Cerebellar cortex (tissue), 1 donor: ENCODE measurements around the gene ATP11A.

Source experiments
- DNase-seq: peaks from one replicate; pipeline ENCODE4 v3.0.0-alpha.2; 2015; ENCODE audit warnings: low spot score

Gene ATP11A

DNA sequence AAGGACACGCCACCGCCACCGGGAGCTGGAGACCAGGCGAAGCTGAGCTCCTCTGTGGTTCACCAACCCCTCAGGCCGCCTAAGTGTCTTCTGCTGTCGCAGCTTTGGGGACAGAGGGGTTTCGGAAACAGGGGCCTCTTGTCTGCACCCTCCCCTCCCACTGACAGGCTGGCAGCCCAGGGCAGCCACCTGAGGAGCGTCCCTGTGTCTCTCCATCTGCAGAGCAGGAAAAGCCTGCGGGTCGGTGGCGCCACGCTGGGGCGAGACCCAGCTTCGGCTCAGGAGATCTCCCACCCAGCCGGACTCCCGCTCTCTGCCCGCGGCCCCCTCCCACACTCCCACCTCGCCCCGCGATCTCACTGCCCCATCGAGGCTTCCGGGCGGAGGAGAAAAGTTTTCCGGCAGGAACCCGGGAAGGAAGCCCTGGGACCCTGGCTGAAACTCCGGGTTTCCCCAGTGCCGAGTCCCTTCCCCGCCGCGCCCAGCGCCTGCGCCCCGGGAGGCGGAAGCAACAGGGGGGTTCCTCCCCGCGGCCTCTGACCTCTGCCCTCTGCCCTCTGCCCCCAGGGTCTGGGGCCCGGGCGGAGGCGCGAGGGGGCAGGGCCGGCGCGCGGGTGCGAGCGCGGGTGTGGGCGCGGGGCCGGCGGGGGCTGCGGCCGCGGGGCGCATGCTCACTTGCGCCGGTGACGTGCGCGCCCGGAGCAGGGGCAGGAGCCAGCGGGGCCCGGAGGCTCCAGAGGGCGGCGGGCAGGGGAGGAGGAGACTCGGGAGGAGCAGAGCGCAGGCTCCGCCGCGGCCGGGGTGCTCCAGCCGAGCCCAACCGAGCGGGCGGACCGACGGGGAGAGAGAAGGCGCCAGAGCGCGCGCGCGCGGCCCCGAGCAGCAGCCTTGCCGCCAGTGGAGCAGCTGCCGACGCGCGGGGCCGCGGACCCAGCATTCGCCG lies at the start of gene ATP11A:
TSS of gene ATP11A (plus strand) at position 736 of the 943 bp plus-strand sequence. CDS start 379 bp downstream, outside the sequence.
- peak; percentile 81 for DNase-seq

- DNase-seq, result no peak
These were observed 48.3 kb upstream of the ATP11A start for GRCh38 chr13:112641456-112642089.

DNA sequence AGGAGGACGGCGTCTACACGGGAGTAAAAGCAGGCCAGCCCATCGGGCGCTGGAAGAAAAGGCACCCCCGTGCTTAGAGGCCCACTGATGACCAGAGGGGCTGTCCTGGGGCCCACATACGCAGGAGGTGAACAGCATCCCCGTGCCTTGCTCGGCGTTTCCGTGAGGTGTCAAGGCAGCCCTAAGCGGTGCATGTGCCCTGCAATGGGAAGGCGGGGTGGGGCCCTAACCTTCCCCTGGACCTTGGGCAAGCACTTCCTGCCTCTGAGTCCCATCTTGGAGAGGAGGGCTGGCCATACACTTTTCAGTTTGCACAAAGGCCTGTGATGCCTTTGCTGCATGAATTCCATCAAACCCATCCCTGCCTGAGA lies 47.8 kb upstream of the ATP11A start:
- DNase-seq, result no peak

DNA sequence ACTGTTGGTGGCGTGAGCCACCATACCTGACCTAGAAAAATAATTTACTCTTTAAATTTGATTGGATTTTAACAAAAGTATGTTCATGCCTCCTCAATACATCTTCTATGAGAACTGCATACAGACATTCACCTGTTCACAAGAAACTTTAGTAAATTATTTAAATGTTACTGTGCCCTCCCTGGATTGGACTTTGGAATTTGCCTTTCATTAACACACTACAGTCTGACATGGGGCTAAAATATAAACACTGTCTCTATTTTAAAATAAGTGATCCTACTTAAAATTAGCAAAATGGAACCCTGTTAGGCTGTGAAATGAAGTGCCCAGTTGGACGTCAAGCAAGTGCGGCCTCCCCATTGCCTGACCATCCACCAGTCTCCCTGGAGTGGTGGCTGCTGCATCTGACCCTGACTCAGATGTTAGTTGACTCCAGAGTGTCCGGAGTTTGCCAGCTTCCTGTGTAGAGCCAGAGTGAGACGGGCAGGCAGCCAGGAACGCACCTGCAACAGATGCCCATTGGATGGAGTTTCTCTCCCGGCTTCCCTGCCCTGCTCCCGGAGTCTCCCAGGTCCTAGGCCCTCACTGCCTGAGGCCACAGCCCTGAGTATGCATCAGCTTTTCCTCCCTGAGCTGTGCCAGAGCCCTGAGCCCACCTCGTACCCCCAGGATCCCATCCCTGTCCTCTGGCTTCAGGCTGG lies 45.9 kb upstream of the ATP11A start:
- DNase-seq, result no peak

DNA sequence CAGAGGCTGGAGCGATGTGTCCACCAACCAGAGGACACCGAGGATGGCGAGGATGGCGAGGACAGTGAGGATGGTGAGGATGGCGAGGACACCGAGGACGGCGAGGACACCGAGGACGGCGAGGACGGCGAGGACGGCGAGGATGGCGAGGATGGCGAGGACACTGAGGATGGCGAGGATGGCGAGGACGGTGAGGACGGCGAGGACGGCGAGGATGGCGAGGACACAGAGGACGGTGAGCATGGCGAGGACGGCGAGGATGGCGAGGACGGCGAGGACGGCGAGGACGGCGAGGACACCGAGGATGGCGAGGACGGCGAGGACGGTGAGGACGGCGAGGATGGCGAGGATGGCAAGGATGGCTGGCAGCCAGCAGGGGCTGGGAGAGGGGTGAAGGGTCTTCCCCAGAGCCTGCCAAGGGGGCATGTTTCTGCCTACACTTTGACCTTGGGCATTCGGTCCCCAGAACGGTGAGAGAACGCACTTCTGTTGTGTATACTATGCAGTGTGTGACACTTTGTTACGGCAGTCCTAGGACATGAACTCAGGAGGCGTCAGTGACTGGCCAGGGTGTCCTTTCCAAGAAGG lies 44.4 kb upstream of the ATP11A start:
- no peak for DNase-seq

DNA sequence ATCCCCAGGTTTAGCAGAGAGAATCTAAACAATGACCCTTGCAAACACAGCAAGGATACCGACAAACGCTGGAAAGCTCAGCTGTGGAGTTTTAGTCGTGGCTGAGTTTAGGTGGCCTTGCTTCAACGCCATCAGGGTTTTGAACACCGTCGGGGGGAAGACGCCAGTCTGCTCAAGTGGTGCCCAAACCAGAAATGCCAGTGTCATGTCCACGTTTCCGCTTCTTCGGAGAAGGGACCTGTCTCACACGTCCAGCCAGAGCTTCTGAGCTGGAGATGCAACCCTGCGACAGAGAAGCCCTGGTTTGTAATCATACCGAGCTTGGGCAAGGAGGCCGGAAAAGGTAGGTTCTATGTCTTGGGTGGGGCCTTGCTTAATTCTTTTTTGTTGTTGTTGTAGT lies 42.6 kb upstream of the ATP11A start:
- no peak for DNase-seq

GRCh38 chr13:112648101-112648500 lies 41.7 kb upstream of the ATP11A start:
- no peak for DNase-seq

- no peak for DNase-seq
These were observed 40.7 kb upstream of the ATP11A start for GRCh38 chr13:112648966-112649690.

GRCh38 chr13:112651311-112651710 lies 38.5 kb upstream of the ATP11A start:
- no peak for DNase-seq

GRCh38 chr13:112651750-112652511 lies 37.9 kb upstream of the ATP11A start:
- no peak for DNase-seq

GRCh38 chr13:112652512-112653070 lies 37.2 kb upstream of the ATP11A start:
- no peak for DNase-seq

DNA sequence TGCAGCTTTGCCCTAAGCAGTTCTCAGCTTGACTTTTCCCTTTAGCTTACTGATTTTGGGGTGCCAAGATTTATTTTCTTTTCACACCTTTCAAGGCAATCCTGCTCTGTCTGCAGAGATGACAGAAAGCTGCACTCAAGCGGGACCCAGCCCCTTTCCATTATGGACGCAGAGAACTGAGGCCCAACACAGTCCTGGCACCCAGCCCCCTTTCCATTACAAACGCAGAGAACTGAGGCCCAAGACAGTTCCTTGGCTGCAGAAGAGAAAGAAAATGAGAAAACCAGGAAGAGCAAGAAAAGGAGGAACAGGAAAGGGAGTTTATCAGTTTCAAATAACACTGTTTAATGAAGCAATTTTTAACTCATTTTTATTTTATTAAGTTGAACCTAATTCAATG lies 36.8 kb upstream of the ATP11A start:
- DNase-seq, result no peak

GRCh38 chr13:112655913-112656312 lies 33.9 kb upstream of the ATP11A start:
- no peak for DNase-seq

DNA sequence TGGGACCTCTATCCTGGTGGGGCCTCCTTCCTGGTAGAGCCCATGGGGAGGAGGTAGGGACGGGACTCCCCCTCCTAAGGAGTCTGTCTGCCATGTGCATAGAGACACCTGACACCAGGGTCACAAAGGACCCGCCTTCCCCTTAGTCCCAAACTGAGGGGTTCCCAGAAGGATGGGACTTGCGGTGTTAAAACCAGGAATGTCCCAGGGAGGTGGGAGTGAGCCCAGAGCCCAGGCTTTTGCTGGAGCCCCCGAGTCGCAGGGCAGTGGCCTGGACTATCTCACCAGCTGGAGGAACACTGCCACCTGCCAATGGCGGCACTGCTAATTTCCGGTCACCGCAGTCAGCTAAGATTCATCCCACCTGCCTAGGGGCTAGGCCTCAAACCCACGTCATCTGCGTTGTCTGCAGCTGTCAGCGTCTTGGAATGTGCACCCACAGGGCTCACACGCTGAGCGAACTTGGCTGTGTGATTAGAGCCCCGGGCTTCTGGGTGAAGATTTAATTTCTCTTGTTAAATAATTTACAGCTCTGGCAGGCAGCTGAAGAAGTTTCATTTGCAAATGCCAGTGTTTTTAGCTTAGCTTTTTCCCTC lies 31.9 kb upstream of the ATP11A start:
- no peak for DNase-seq

GRCh38 chr13:112658808-112659207 lies 31.0 kb upstream of the ATP11A start:
- DNase-seq, result no peak

- DNase-seq, result no peak
These were observed 28.5 kb upstream of the ATP11A start for GRCh38 chr13:112661291-112661690.

DNA sequence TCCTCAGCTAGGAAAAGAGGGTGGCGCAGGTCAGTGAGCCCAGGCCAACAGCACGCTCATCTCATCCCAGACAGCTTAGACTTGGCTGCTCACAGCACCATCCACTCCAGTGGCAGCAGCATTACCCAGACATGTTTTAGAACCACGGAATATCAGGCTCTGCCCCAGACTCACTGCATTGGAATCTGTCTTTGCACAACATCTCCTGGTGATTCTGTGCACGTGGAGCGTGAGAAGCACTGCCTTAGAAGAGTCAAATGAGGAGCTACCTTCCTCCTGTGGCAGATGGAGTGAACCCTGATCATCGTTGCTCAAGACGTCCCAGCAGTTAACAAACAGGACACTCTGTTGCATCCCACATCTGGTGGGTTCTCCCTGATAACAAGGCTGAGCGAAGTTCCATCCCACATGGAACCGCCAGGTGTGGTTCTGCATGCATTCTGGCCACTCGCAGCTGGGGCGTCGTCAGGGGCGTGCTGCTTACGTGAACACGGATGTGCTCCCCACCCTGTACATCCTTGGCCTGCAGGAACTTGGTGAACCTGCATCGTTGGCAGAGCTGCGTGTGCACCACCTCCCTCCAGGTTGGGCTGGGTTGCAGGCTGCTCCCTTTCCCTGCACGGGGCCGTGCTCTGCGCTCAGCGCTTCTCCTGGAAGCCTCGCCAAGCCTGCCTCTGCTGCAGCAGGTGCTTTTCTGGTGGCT lies 25.2 kb upstream of the ATP11A start:
- no peak for DNase-seq

DNA sequence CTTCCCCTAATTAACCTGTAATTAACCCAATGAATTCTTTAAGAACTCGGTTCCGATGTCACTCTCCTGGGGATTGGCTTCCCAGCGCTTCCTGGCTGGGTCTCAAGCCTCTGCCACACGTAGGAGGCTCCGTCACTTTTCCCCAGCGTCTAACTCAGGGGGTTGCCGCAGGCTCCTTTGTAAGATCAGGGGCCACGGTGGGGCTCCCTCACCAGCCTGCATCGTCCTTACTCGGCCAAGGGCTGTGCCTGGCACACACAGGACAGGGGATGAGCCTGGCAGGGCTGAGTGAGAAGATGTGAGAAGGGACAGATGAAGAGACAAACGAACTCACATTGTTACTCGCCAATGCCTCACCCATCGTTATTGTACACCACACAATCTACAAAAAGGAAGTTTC lies 20.9 kb upstream of the ATP11A start:
- DNase-seq, result no peak

- no peak for DNase-seq
These were observed 19.8 kb upstream of the ATP11A start for GRCh38 chr13:112669881-112670499.
